Measurements from ENCODE around the gene TUBGCP6. TPM values are rescaled to one million over a fixed set of nuclear protein-coding genes. Genes with fewer than 3 reads are reported as not detected.

TUBGCP6 gene
- total and polyA plus RNA-seq, 10 of the 15 experiments (the other 5 are each of a cell fraction or from before 2014, with no cell fraction given): 0.74 to 41.4 (median 19.4) TPM

DNA sequence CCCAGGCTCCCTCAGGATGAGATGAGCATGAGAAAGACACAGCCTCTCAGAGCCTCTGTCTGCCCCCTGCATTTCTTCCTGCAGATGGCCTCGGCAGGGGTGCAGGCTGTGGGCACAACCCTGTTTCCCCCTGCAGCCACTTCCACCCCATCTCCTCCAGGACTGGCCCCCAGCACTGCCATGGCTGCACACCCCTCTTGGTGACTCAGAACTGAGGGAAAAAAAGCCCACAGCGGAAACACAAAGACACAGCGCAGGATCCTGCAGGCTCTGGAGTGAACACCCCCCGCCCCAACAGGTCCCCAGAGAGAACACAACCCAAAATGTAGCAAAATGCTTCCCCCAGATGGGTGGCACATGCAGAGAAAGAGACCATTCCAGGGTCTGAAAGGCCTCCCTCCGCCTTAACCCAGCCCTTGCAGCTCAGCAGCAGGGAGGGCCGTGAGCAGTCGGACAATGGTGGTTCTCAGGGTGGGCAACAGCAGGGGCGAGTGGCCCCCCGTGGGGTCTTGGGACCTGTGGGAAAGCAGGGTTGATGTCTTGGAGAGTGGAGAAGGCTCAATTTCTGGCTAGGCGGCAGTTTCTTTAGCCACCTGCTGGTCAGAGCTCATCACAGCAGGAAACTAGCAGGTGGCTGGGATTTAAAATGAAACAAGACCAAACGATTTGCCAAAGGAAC, 8.0 kb downstream of the TUBGCP6 start:
- SMC1A ChIA-PET (ENCODE audit: uncharacterized antibody, unreplicated experiment): interaction anchor here (1.1 to 1.6 kb wide), 3 partner anchors 15 to 105 kb away, joined by 3 to 5 read pairs (median 4); no protein-coding TSS in a partner anchor
- DNase-seq (ENCODE audit: low read depth, low spot score) (no peak), ATAC-seq (peak; percentile 72), FAIRE-seq (no peak)
- Histone ChIP-seq H3K4me2 (ENCODE audit: control insufficient read depth, insufficient read depth) (no peak overlapping the region), H2AFZ (ENCODE audit: control insufficient read depth, low read depth, low read length) (no peak overlapping the region), H3K36me3 (ENCODE audit: control insufficient read depth in 2 of 2, insufficient read depth in 2 of 2, low read length in 1 of 2) (peaks cover 3 to 14% of the 10 kb centered on the region in 2 experiments; a peak in 2 of 4 replicates), H3K9me3 (replicated peaks; ENCODE audit: control insufficient read depth, insufficient read depth, low read length) (no peaks in the 10 kb centered on the region), H3K79me2 (ENCODE audit: control insufficient read depth, insufficient read depth, low read length) (peaks cover 25% of the 10 kb centered on the region), H3K27me3 (replicated peaks in 1 of 2; ENCODE audit: control insufficient read depth in 2 of 2, insufficient read depth in 2 of 2, low read length in 1 of 2) (no peaks in the 10 kb centered on the region), H3K9ac (ENCODE audit: control insufficient read depth, insufficient read depth, low read length) (no peak overlapping the region), H3K27ac (ENCODE audit: control insufficient read depth, insufficient read depth) (no peak overlapping the region), H3K4me1 (ENCODE audit: control insufficient read depth, insufficient read depth, low read length) (no peaks in the 10 kb centered on the region), H3K4me3 (no peak overlapping the region), H4K20me1 (ENCODE audit: control insufficient read depth, insufficient read depth) (no peaks in the 10 kb centered on the region)
- intact Hi-C loops (cut with micrococcal nuclease; ENCODE audit: unreplicated experiment): no loop called here
- in situ Hi-C loops (cut with MboI): no loop called here
- RAD21 ChIA-PET (ENCODE audit: unreplicated experiment): interaction anchor here (0.6 kb wide), 1 partner anchor 306 kb away, joined by 3 read pairs; no protein-coding TSS in a partner anchor
- POLR2A ChIA-PET: interaction anchor here (0.5 kb wide), 1 partner anchor 100 kb away, joined by 3 read pairs; no protein-coding TSS in a partner anchor
- 69% methylated on average over 11 of the region's 11 CpGs for WGBS (ENCODE audit: insufficient coverage, insufficient replicate concordance, low lambda C conversion rate, missing lambda C conversion rate)
- no TSS peak for BruUV-seq (replicated peaks)
- CTCF ChIA-PET: interaction anchor here (0.7 to 2.0 kb wide), 6 partner anchors 9 to 469 kb away, joined by 3 to 8 read pairs (median 4); no protein-coding TSS in a partner anchor
- TF ChIP-seq ESRRA (IDR thresholded peaks at IDR 0.05; ENCODE audit: low read length) (no peak), PAX5 (IDR thresholded peaks at IDR 0.05; ENCODE audit: borderline replicate concordance, low read depth, low read length) (no peak), SMC3 (IDR thresholded peaks at IDR 0.05; ENCODE audit: borderline replicate concordance, low read length) (peak; percentile 38; the same call in 1 of the 2 replicates), YBX1 (IDR thresholded peaks at IDR 0.05) (no peak), MTA3 (IDR thresholded peaks at IDR 0.05; ENCODE audit: borderline replicate concordance, low read length) (no peak), NFXL1 (IDR thresholded peaks at IDR 0.05; ENCODE audit: borderline replicate concordance) (no peak), TBL1XR1 (IDR thresholded peaks at IDR 0.05; ENCODE audit: low read depth, low read length) (no peak), STAT3 (IDR thresholded peaks at IDR 0.05; ENCODE audit: low read depth, low read length) (no peak), BCL11A (IDR thresholded peaks at IDR 0.05; ENCODE audit: low read depth, low read length) (no peak), NFYA (IDR thresholded peaks at IDR 0.05; ENCODE audit: borderline replicate concordance, low read depth, low read length) (no peak), NBN (IDR thresholded peaks at IDR 0.05) (no peak), RBBP5 (conservative IDR thresholded peaks at IDR 0.05) (no peak), KDM1A (IDR thresholded peaks at IDR 0.05; ENCODE audit: borderline replicate concordance) (no peak), DPF2 (IDR thresholded peaks at IDR 0.05) (no peak)
- TF ChIP-seq, protein P1, sequence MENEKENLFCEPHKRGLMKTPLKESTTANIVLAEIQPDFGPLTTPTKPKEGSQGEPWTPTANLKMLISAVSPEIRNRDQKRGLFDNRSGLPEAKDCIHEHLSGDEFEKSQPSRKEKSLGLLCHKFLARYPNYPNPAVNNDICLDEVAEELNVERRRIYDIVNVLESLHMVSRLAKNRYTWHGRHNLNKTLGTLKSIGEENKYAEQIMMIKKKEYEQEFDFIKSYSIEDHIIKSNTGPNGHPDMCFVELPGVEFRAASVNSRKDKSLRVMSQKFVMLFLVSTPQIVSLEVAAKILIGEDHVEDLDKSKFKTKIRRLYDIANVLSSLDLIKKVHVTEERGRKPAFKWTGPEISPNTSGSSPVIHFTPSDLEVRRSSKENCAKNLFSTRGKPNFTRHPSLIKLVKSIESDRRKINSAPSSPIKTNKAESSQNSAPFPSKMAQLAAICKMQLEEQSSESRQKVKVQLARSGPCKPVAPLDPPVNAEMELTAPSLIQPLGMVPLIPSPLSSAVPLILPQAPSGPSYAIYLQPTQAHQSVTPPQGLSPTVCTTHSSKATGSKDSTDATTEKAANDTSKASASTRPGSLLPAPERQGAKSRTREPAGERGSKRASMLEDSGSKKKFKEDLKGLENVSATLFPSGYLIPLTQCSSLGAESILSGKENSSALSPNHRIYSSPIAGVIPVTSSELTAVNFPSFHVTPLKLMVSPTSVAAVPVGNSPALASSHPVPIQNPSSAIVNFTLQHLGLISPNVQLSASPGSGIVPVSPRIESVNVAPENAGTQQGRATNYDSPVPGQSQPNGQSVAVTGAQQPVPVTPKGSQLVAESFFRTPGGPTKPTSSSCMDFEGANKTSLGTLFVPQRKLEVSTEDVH (IDR thresholded peaks at IDR 0.05; ENCODE audit: low read depth, partially characterized antibody): no peak
- TF ChIP-seq, protein P2, sequence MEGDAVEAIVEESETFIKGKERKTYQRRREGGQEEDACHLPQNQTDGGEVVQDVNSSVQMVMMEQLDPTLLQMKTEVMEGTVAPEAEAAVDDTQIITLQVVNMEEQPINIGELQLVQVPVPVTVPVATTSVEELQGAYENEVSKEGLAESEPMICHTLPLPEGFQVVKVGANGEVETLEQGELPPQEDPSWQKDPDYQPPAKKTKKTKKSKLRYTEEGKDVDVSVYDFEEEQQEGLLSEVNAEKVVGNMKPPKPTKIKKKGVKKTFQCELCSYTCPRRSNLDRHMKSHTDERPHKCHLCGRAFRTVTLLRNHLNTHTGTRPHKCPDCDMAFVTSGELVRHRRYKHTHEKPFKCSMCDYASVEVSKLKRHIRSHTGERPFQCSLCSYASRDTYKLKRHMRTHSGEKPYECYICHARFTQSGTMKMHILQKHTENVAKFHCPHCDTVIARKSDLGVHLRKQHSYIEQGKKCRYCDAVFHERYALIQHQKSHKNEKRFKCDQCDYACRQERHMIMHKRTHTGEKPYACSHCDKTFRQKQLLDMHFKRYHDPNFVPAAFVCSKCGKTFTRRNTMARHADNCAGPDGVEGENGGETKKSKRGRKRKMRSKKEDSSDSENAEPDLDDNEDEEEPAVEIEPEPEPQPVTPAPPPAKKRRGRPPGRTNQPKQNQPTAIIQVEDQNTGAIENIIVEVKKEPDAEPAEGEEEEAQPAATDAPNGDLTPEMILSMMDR (IDR thresholded peaks at IDR 0.05 in 2 of 3, conservative IDR thresholded peaks at IDR 0.05 in 1 of 3; ENCODE audit: control insufficient read depth in 2 of 3, extremely low read depth in 1 of 3, insufficient read depth in 1 of 3, low read depth in 3 of 3, low read length in 3 of 3): peak; percentile 40 to 54 (median 44)
- TF ChIP-seq, protein P3, sequence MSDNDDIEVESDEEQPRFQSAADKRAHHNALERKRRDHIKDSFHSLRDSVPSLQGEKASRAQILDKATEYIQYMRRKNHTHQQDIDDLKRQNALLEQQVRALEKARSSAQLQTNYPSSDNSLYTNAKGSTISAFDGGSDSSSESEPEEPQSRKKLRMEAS (IDR thresholded peaks at IDR 0.05; ENCODE audit: low read depth, low read length): no peak
